Frontal cortex (tissue), 4 donors: Measurements from ENCODE around the gene CCDC57. TPM values are rescaled to one million over a fixed set of nuclear protein-coding genes. Genes with fewer than 3 reads are reported as not detected.

Experiments used
- DNase-seq, 2 donors: peaks; one replicate each; pipeline ENCODE4 v3.0.0; 2012; ENCODE audit warnings: low spot score in 2 of 2
- FAIRE-seq: peaks from 2 replicates; lab custom pipeline; 2012; peaks lifted over from hg19 to GRCh38; lab: Jason Lieb, UNC
- total RNA-seq: library from RNA; depleted of rRNA; stranded (reverse); fragments of >200 nt; gene quantifications from one replicate; pipeline ENCODE4 v1.2.3, GENCODE V29; 2014
- donor health status: control.
- donor health status: control.
- donor health status: control.

Gene CCDC57
- total RNA-seq, 1 donor from 2014 or later, result 17.1 TPM

- FAIRE-seq (no peak), DNase-seq (no peak)
These were observed 121.2 kb downstream of the CCDC57 start for GRCh38 chr17:82091264-82092066.

GRCh38 chr17:82090549-82091263, 121.9 kb downstream of the CCDC57 start:
- FAIRE-seq (no peak), DNase-seq (no peak)

- FAIRE-seq, result no peak
- no peak for DNase-seq
These were observed 122.7 kb downstream of the CCDC57 start for GRCh38 chr17:82089723-82090548.

GRCh38 chr17:82088838-82089722, 123.6 kb downstream of the CCDC57 start:
- FAIRE-seq (no peak), DNase-seq (no peak)

GRCh38 chr17:82087961-82088837, 124.4 kb downstream of the CCDC57 start:
- no peak for FAIRE-seq
- no peak for DNase-seq

GRCh38 chr17:82086941-82087906, 125.4 kb downstream of the CCDC57 start:
- FAIRE-seq, result no peak
- no peak for DNase-seq

GRCh38 chr17:82085931-82086764, 126.5 kb downstream of the CCDC57 start:
- DNase-seq (no peak), FAIRE-seq (no peak)

- FAIRE-seq, result no peak
These were observed 127.4 kb downstream of the CCDC57 start for GRCh38 chr17:82085031-82085861.

GRCh38 chr17:82084373-82085030, 128.1 kb downstream of the CCDC57 start:
- FAIRE-seq, result no peak

More at GRCh38 chr17:82085031-82085861, 127.4 kb downstream of the CCDC57 start:
- no peak for DNase-seq

GRCh38 chr17:82083533-82084359, 128.9 kb downstream of the CCDC57 start:
- DNase-seq, result no peak
- no peak for FAIRE-seq

More at GRCh38 chr17:82084373-82085030, 128.1 kb downstream of the CCDC57 start:
- no peak for DNase-seq

GRCh38 chr17:82083009-82083408, 129.6 kb downstream of the CCDC57 start:
- FAIRE-seq (no peak), DNase-seq (no peak)

GRCh38 chr17:82082456-82082855, 130.2 kb downstream of the CCDC57 start:
- no peak for FAIRE-seq

GRCh38 chr17:82081966-82082365, 130.7 kb downstream of the CCDC57 start:
- FAIRE-seq, result no peak
- DNase-seq, result no peak

More at GRCh38 chr17:82082456-82082855, 130.2 kb downstream of the CCDC57 start:
- no peak for DNase-seq

- no peak for DNase-seq
- FAIRE-seq, result no peak
These were observed 131.1 kb downstream of the CCDC57 start for GRCh38 chr17:82081546-82081945.
